ENCODE measurements around the gene SPINT4.
"Not testable (repeated sequence)": the region's sequence is repeated elsewhere in the genome, so short reads cannot be mapped to it uniquely, and the experiment has no call there.

Gene SPINT4

DNA sequence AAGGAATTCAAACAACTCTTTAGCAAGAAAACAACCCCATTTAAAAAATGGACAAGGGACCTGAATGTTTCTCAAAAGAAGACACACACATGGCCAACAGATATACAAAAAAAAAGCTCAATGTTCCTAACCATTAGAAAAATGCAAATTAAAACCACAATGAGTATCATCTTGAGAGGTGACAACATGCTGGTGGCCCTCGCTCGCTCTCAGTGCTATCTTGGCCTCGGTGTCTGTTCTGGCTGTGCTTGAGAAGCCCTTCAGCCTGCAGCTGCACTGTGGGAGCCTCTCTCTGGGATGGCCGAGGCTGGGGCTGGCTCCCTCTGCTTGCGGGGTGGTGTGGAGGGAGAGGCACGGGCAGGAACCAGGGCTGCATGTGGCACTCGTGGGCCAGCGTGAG is 13.4 kb downstream of the SPINT4 start:
- DNase-seq (ENCODE audit: insufficient read length) (no peak), FAIRE-seq (no peak)
- TF ChIP-seq POLR2AphosphoS5 (IDR thresholded peaks at IDR 0.05; ENCODE audit: low read depth, low read length) (no peak), TAF1 (IDR thresholded peaks at IDR 0.05; ENCODE audit: borderline replicate concordance, low read depth, low read length) (no peak), POLR2A (IDR thresholded peaks at IDR 0.05; ENCODE audit: low read depth, low read length) (no peak)

- DNase-seq (ENCODE audit: insufficient read length) (no peak), FAIRE-seq (no peak)
- TF ChIP-seq TAF1 (IDR thresholded peaks at IDR 0.05; ENCODE audit: borderline replicate concordance, low read depth, low read length) (no peak), POLR2AphosphoS5 (IDR thresholded peaks at IDR 0.05; ENCODE audit: low read depth, low read length) (no peak), POLR2A (IDR thresholded peaks at IDR 0.05; ENCODE audit: low read depth, low read length) (no peak)
Observed at GRCh38 chr20:45735988-45736387, 13.8 kb downstream of the SPINT4 start.

- no peak for DNase-seq (ENCODE audit: insufficient read length)
- TF ChIP-seq TAF1 (IDR thresholded peaks at IDR 0.05; ENCODE audit: borderline replicate concordance, low read depth, low read length) (no peak), POLR2A (IDR thresholded peaks at IDR 0.05; ENCODE audit: low read depth, low read length) (no peak), POLR2AphosphoS5 (IDR thresholded peaks at IDR 0.05; ENCODE audit: low read depth, low read length) (no peak)
- FAIRE-seq = no peak
Observed at GRCh38 chr20:45742596-45742995, 20.4 kb downstream of the SPINT4 start.

DNA sequence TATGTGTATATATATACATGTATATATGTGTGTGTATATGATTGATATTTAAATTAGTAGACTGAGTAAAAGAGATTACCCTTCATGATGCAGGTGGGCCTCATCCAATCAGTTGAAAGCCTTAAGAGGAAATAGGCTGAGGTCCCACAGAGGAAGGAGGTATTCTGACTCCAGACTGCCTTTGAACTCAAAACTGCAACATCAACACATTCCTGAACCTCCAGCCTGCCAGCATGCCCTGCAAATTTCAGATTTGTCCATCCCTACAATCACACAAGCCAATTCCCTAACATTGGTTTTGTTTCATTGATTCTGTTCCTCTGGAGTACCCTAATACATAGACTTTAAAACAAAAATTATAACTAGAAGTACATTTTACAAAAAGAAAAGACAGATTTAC is 22.9 kb downstream of the SPINT4 start:
- no peak for TF ChIP-seq TAF1 (IDR thresholded peaks at IDR 0.05; ENCODE audit: borderline replicate concordance, low read depth, low read length)
- no peak for TF ChIP-seq POLR2AphosphoS5 (IDR thresholded peaks at IDR 0.05; ENCODE audit: low read depth, low read length)
- TF ChIP-seq POLR2A (IDR thresholded peaks at IDR 0.05; ENCODE audit: low read depth, low read length) = no peak
- FAIRE-seq = no peak

DNA sequence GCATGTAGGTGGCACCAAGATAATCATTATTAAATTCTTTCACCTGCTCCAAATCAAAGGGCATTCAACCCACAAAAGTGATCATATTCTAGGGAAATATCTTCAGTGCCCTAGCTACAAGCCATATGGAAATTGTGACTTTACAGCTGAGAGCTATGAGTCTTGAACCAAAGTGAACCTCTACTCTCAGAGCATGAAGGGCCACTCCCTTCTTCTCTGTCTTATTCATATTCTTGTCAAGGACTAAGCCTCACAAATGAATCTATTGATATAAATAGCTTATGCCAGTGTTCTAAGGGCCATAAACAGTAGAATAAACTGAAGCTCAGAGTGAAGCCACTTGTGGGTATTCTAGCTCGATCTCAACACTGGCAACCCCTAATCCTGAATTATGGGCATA is 29.6 kb downstream of the SPINT4 start:
- DNase-seq (ENCODE audit: insufficient read length) = no peak
- TF ChIP-seq POLR2A (IDR thresholded peaks at IDR 0.05; ENCODE audit: low read depth, low read length) (no peak), TAF1 (IDR thresholded peaks at IDR 0.05; ENCODE audit: borderline replicate concordance, low read depth, low read length) (no peak), POLR2AphosphoS5 (IDR thresholded peaks at IDR 0.05; ENCODE audit: low read depth, low read length) (no peak)

More for the DNA sequence above, 22.9 kb downstream of the SPINT4 start:
- DNase-seq (ENCODE audit: insufficient read length) = no peak

GRCh38 chr20:45752746-45753145 is 30.6 kb downstream of the SPINT4 start:
- TF ChIP-seq POLR2AphosphoS5 (IDR thresholded peaks at IDR 0.05; ENCODE audit: low read depth, low read length) (no peak), POLR2A (IDR thresholded peaks at IDR 0.05; ENCODE audit: low read depth, low read length) (no peak), TAF1 (IDR thresholded peaks at IDR 0.05; ENCODE audit: borderline replicate concordance, low read depth, low read length) (no peak)
- DNase-seq (ENCODE audit: insufficient read length) (no peak), FAIRE-seq (no peak)

More for the DNA sequence above, 29.6 kb downstream of the SPINT4 start:
- no peak for FAIRE-seq

- DNase-seq (ENCODE audit: insufficient read length) (no peak), FAIRE-seq (no peak)
- no peak for TF ChIP-seq POLR2AphosphoS5 (IDR thresholded peaks at IDR 0.05; ENCODE audit: low read depth, low read length)
- no peak for TF ChIP-seq POLR2A (IDR thresholded peaks at IDR 0.05; ENCODE audit: low read depth, low read length)
- no peak for TF ChIP-seq TAF1 (IDR thresholded peaks at IDR 0.05; ENCODE audit: borderline replicate concordance, low read depth, low read length)
Observed at GRCh38 chr20:45758096-45758495, 35.9 kb downstream of the SPINT4 start.

DNA sequence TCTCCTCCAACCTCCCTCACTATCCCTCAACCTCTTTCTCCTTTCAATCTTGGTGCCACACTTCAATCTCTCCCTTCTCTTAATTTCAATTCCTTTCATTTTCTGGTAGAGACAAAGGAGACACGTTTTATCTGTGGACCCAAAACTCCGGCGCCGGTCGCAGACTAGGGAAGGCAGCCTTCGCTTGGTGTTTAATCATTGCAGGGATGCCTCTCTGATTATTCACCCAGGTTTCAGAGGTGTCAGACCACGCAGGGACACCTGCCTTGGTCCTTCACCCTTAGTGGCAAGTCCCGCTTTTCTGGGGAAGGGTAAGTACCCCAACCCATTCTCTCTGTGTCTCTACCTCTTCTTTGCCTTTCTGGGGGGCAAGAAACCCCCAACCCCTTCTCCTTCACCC is 37.8 kb downstream of the SPINT4 start:
- not testable (repeated sequence) for DNase-seq (ENCODE audit: insufficient read length); FAIRE-seq

DNA sequence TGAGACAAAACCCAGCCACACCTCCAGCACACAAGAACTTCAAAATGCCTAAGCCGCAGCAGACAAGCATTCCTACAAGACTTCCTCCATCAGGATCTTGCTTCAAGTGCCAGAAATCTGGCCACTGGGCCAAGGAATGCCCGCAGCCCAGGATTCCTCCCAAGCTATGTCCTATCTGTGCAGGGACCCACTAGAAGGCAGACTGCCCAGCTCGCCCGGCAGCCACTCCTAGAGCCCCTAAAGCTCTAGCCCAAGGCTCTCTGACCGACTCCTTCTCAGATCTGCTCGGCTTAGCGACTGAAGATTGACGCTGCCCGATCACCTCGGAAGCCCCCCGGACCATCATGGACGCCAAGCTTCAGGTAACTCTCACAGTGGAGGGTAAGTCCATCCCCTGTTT is 39.8 kb downstream of the SPINT4 start:
- not testable (repeated sequence) for DNase-seq (ENCODE audit: insufficient read length); FAIRE-seq

- not testable (repeated sequence) for FAIRE-seq
Observed at GRCh38 chr20:45764618-45765282, 42.6 kb downstream of the SPINT4 start.

DNA sequence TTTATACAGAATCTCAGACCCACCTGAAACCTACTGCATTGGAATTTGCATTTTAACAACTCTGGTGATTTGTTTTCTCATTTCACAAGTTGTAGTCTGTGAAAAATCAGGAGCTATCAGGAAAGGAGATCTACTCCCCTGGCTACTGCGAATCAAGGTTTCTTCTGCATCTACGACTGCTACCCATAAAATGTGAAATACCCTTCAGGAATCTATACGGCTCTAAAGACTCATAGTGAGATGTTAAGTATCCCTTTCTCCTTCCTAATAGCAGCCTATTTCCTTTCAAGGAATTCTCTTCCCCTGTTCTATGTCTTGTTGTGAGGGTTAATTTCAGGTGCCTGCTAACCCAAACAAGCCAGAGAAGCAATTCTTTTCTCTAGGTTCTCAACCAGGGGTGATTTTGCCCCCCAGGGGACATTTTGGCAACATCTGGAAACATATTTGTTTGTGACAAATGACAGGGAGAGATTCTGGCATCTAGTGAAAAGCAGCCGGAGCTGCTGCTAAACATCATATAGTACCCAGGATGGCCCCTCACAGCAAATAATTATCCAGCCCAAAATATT is 43.2 kb downstream of the SPINT4 start:
- no peak for FAIRE-seq

More at GRCh38 chr20:45764618-45765282, 42.6 kb downstream of the SPINT4 start:
- DNase-seq (ENCODE audit: insufficient read length) = not testable (repeated sequence)

DNA sequence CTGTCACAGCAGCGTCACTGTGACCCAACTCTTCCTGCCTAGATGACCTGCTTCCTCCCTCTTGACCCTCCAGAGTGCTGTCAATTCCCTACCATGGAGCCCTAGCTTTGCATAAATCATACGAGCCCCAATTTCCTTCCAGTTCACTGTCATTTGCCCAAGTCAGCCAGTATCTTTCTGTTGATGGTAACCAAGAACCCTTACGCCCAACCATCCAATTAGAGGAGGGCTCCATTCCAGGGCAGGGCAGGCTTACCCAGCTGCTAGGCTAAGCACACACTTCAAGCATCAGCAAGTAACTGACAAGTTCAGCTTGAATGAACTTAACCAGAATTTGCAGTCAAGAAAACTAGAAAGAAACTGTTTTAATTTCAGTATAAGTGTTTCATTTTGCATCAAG is 43.8 kb downstream of the SPINT4 start:
- FAIRE-seq (no peak), DNase-seq (ENCODE audit: insufficient read length) (no peak)
- TF ChIP-seq TAF1 (IDR thresholded peaks at IDR 0.05; ENCODE audit: borderline replicate concordance, low read depth, low read length) = no peak
- TF ChIP-seq POLR2AphosphoS5 (IDR thresholded peaks at IDR 0.05; ENCODE audit: low read depth, low read length) = no peak
- no peak for TF ChIP-seq POLR2A (IDR thresholded peaks at IDR 0.05; ENCODE audit: low read depth, low read length)

More for the DNA sequence above, 43.2 kb downstream of the SPINT4 start:
- DNase-seq (ENCODE audit: insufficient read length) = no peak
- TF ChIP-seq TAF1 (IDR thresholded peaks at IDR 0.05; ENCODE audit: borderline replicate concordance, low read depth, low read length) = no peak
- TF ChIP-seq POLR2AphosphoS5 (IDR thresholded peaks at IDR 0.05; ENCODE audit: low read depth, low read length) = no peak
- TF ChIP-seq POLR2A (IDR thresholded peaks at IDR 0.05; ENCODE audit: low read depth, low read length) = no peak

- DNase-seq (ENCODE audit: insufficient read length) = no peak
- no peak for FAIRE-seq
- TF ChIP-seq POLR2AphosphoS5 (IDR thresholded peaks at IDR 0.05; ENCODE audit: low read depth, low read length) (no peak), TAF1 (IDR thresholded peaks at IDR 0.05; ENCODE audit: borderline replicate concordance, low read depth, low read length) (no peak), POLR2A (IDR thresholded peaks at IDR 0.05; ENCODE audit: low read depth, low read length) (no peak)
Observed at GRCh38 chr20:45768479-45768878, 46.3 kb downstream of the SPINT4 start.

All from GM12892 (cell line).